Prostate gland (tissue), 2 donors: ENCODE measurements around the gene CFAP46. TPM values are rescaled to one million over a fixed set of nuclear protein-coding genes. Genes with fewer than 3 reads are reported as not detected.

Source experiments
- DNase-seq: peaks from one replicate; pipeline ENCODE4 v3.0.0-alpha.2; 2019; ENCODE audit warnings: low spot score
- H3K27ac ChIP-seq, 2 donors: fragments of 200-600 bp; sonication (generic); 2 replicates each; pipeline ENCODE4 v1.5.1; 2017 to 2019
- H3K27me3 ChIP-seq: fragments of 200-600 bp; sonication (generic); replicated peaks from 2 replicates; pipeline ENCODE4 v1.5.1; 2019; ENCODE audit not compliant: insufficient read depth
- H3K36me3 ChIP-seq, 2 donors: fragments of 200-600 bp; sonication (generic); 1 replicate in 1 of 2; 2 replicates in 1 of 2; pipeline versions ENCODE4 v1.5.1 to v1.8.1; 2017 to 2019
- H3K4me1 ChIP-seq: fragments of 200-600 bp; sonication (generic); replicated peaks from 2 replicates; pipeline ENCODE4 v1.5.1; 2019
- H3K4me3 ChIP-seq, 2 donors: fragments of 200-600 bp; sonication (generic); 2 replicates each; pipeline ENCODE4 v1.5.1; 2017 to 2019
- H3K9me3 ChIP-seq: fragments of 200-600 bp; sonication (generic); 2 replicates; pipeline ENCODE4 v1.5.1; 2017
- CTCF ChIP-seq, 4 experiments: fragments of 200-600 bp in 2 of 4; fragments of 450-650 bp in 2 of 4; sonication (generic) in 2 of 4; IDR thresholded peaks; 1 replicate in 3 of 4; 2 replicates in 1 of 4; pipeline ENCODE4 v1.5.1; 2016 to 2019; ENCODE audit warnings: antibody characterized with exemption in 4 of 4, mild to moderate bottlenecking in 2 of 4, moderate library complexity in 2 of 4
- POLR2A ChIP-seq: fragments of 450-650 bp; IDR thresholded peaks from one replicate; pipeline ENCODE4 v1.6.1; 2016; ENCODE audit warnings: antibody characterized with exemption, mild to moderate bottlenecking
- POLR2AphosphoS5 ChIP-seq: sonication (generic); formaldehyde crosslinking; IDR thresholded peaks from one replicate; pipeline ENCODE4 v1.6.1; 2017; ENCODE audit warnings: antibody characterized with exemption
- WGBS: methylation state at CpG from one replicate; pipeline ENCODE4 v1.1.5; 2018; 5-methylcytosine and 5-hydroxymethylcytosine counted together
- intact Hi-C: fragments of 100-400 bp; cut with DNase I; formaldehyde crosslinking; loops from one replicate; pipeline ENCODE4 v1.14.2; 2022
- total RNA-seq, 2 donors: library from RNA; depleted of rRNA; stranded (reverse); fragments of >200 nt; gene quantifications; one replicate each; pipeline ENCODE4 v1.1.0, GENCODE V29; 2016

The CFAP46 gene
- total RNA-seq, 2 donors from 2014 or later = 1.4 to 9.3 TPM

- Histone ChIP-seq H3K27me3 (peaks cover 6% of the 10 kb centered on the region), H3K27ac (no peak overlapping the region), H3K4me3 (no peak overlapping the region), H3K36me3 (no peaks in the 10 kb centered on the region), H3K9me3 (no peaks in the 10 kb centered on the region), H3K4me1 (no peaks in the 10 kb centered on the region)
- DNase-seq = no peak
- 90% methylated on average over 13 of the region's 13 CpGs for WGBS
- intact Hi-C loops = no loop called here
- no peak for TF ChIP-seq CTCF (IDR thresholded peaks at IDR 0.05)
- TF ChIP-seq POLR2A = no peak
- no peak for TF ChIP-seq POLR2AphosphoS5
Measured at GRCh38 chr10:132872658-132873057, 69.7 kb downstream of the CFAP46 start.

GRCh38 chr10:132870426-132870825 lies 71.9 kb downstream of the CFAP46 start:
- Histone ChIP-seq H3K36me3 (no peaks in the 10 kb centered on the region), H3K27ac (no peak overlapping the region), H3K4me3 (no peak overlapping the region), H3K27me3 (no peaks in the 10 kb centered on the region), H3K9me3 (no peaks in the 10 kb centered on the region), H3K4me1 (no peaks in the 10 kb centered on the region)
- DNase-seq = no peak
- WGBS = 94% methylated on average over 13 of the region's 13 CpGs
- TF ChIP-seq POLR2A (no peak), POLR2AphosphoS5 (no peak), CTCF (IDR thresholded peaks at IDR 0.05) (no peak)
- intact Hi-C loops = no loop called here

GRCh38 chr10:132869621-132870020 lies 72.7 kb downstream of the CFAP46 start:
- Histone ChIP-seq H3K4me1 (no peaks in the 10 kb centered on the region), H3K27me3 (no peaks in the 10 kb centered on the region), H3K4me3 (no peak overlapping the region), H3K36me3 (no peaks in the 10 kb centered on the region), H3K9me3 (no peaks in the 10 kb centered on the region), H3K27ac (no peak overlapping the region)
- intact Hi-C loops = no loop called here
- 92% methylated on average over 16 of the region's 16 CpGs for WGBS
- TF ChIP-seq POLR2AphosphoS5 (no peak), CTCF (IDR thresholded peaks at IDR 0.05) (no peak), POLR2A (no peak)
- DNase-seq = no peak

- intact Hi-C loops = no loop called here
- Histone ChIP-seq H3K9me3 (no peaks in the 10 kb centered on the region), H3K36me3 (no peaks in the 10 kb centered on the region), H3K27me3 (no peaks in the 10 kb centered on the region), H3K27ac (no peak overlapping the region), H3K4me1 (no peaks in the 10 kb centered on the region), H3K4me3 (no peak overlapping the region)
- TF ChIP-seq POLR2A = no peak
- no peak for TF ChIP-seq POLR2AphosphoS5
- TF ChIP-seq CTCF (IDR thresholded peaks at IDR 0.05) = no peak
- 89% methylated on average over 26 of the region's 26 CpGs for WGBS
- DNase-seq = no peak
Measured at GRCh38 chr10:132868995-132869394, 73.4 kb downstream of the CFAP46 start.

- no peaks in the 10 kb centered on the region for H3K9me3 ChIP-seq
- WGBS = 89% methylated on average over 41 of the region's 41 CpGs
- H3K36me3 ChIP-seq = no peaks in the 10 kb centered on the region
- H3K27ac ChIP-seq = no peak overlapping the region
- H3K4me3 ChIP-seq = no peak overlapping the region
- TF ChIP-seq CTCF (IDR thresholded peaks at IDR 0.05) (no peak), POLR2A (no peak), POLR2AphosphoS5 (no peak)
- H3K27me3 ChIP-seq = no peaks in the 10 kb centered on the region
- intact Hi-C loops = no loop called here
- H3K4me1 ChIP-seq = no peaks in the 10 kb centered on the region
- DNase-seq = no peak
Measured at GRCh38 chr10:132867801-132868644, 74.3 kb downstream of the CFAP46 start.
